Fibroblast of lung (primary cell): ENCODE measurements around the gene EXOSC10.

Experiments used
- EZH2 ChIP-seq: IDR thresholded peaks from 2 replicates; pipeline ENCODE4 v1.5.1; 2012; ENCODE audit warnings: low read length, control low read depth, mild to moderate bottlenecking; ENCODE audit errors: missing control alignments
- TF ChIP-seq, protein P1 (sequence below), 2 donors: IDR thresholded peaks in 1 of 2; conservative IDR thresholded peaks in 1 of 2; 1 replicate in 1 of 2; 2 replicates in 1 of 2; pipeline ENCODE4 v1.5.1; 2011 to 2012; ENCODE audit warnings: low read length in 2 of 2, control low read depth in 1 of 2, inconsistent platforms in 1 of 2, low read depth in 1 of 2, mild to moderate bottlenecking in 1 of 2

GRCh38 chr1:11105586-11105985 lies 5.9 kb upstream of the EXOSC10 start:
- TF ChIP-seq, protein P1, sequence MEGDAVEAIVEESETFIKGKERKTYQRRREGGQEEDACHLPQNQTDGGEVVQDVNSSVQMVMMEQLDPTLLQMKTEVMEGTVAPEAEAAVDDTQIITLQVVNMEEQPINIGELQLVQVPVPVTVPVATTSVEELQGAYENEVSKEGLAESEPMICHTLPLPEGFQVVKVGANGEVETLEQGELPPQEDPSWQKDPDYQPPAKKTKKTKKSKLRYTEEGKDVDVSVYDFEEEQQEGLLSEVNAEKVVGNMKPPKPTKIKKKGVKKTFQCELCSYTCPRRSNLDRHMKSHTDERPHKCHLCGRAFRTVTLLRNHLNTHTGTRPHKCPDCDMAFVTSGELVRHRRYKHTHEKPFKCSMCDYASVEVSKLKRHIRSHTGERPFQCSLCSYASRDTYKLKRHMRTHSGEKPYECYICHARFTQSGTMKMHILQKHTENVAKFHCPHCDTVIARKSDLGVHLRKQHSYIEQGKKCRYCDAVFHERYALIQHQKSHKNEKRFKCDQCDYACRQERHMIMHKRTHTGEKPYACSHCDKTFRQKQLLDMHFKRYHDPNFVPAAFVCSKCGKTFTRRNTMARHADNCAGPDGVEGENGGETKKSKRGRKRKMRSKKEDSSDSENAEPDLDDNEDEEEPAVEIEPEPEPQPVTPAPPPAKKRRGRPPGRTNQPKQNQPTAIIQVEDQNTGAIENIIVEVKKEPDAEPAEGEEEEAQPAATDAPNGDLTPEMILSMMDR (conservative IDR thresholded peaks at IDR 0.05 in 1 of 2, IDR thresholded peaks at IDR 0.05 in 1 of 2; ENCODE audit: low read depth in 1 of 2, low read length in 2 of 2), result no peak
- no peak for TF ChIP-seq EZH2
